CD4-positive, CD25-positive, alpha-beta regulatory T cell (primary cell): ENCODE results near the gene CYTH4. TPM values are rescaled to one million over a fixed set of nuclear protein-coding genes. Genes with fewer than 3 reads are reported as not detected.

Experiments
- ATAC-seq, 2 donors: fragments of 150-1000 bp; cut with Tn5 transposase; one replicate each; pipeline ENCODE4 v1.10.0; 2021; ENCODE audit warnings: low read depth in 2 of 2, moderate number of reproducible peaks in 2 of 2, moderate library complexity in 1 of 2
- DNase-seq, 3 donors: peaks; one replicate each; pipeline versions ENCODE4 v3.0.0 to v3.0.0-alpha.2; 2012 to 2022; ENCODE audit warnings: mixed read lengths in 1 of 3
- H3K27ac ChIP-seq: one replicate; pipeline ENCODE4 v1.7.0; 2013; ENCODE audit warnings: mild to moderate bottlenecking, low read length; ENCODE audit not compliant: insufficient read depth, poor library complexity, severe bottlenecking
- H3K27me3 ChIP-seq: one replicate; pipeline ENCODE4 v1.7.0; 2013; ENCODE audit warnings: low read length; ENCODE audit not compliant: control insufficient read depth, insufficient read depth
- H3K36me3 ChIP-seq: one replicate; pipeline ENCODE4 v1.7.0; 2013; ENCODE audit warnings: mild to moderate bottlenecking, low read length, moderate library complexity; ENCODE audit not compliant: control insufficient read depth, insufficient read depth
- H3K4me1 ChIP-seq: 2 replicates; pipeline ENCODE4 v1.7.0; 2013; ENCODE audit warnings: mild to moderate bottlenecking, low read length; ENCODE audit not compliant: insufficient read depth, control insufficient read depth, poor library complexity, severe bottlenecking
- H3K4me3 ChIP-seq: one replicate; pipeline ENCODE4 v1.7.0; 2013; ENCODE audit warnings: low read depth, mild to moderate bottlenecking, low read length, moderate library complexity
- H3K9me3 ChIP-seq, 2 experiments: 1 replicate in 1 of 2; 2 replicates in 1 of 2; pipeline ENCODE4 v1.7.0; 2013; ENCODE audit warnings: low read length in 2 of 2, mild to moderate bottlenecking in 1 of 2, moderate library complexity in 1 of 2; ENCODE audit not compliant: control insufficient read depth in 2 of 2
- H3K27ac Mint-ChIP-seq, 3 donors: one replicate each; pipeline ENCODE4 v1.8.0; 2020 to 2022; ENCODE audit warnings: mild to moderate bottlenecking in 3 of 3, mixed read lengths in 3 of 3, moderate library complexity in 2 of 3
- H3K27me3 Mint-ChIP-seq: one replicate; pipeline ENCODE4 v1.8.0; 2022; ENCODE audit warnings: mild to moderate bottlenecking, mixed read lengths
- H3K36me3 Mint-ChIP-seq: one replicate; pipeline ENCODE4 v1.8.0; 2020; ENCODE audit warnings: mixed read lengths
- H3K4me1 Mint-ChIP-seq, 4 donors: one replicate each; pipeline ENCODE4 v1.8.0; 2020 to 2022; ENCODE audit warnings: mixed read lengths in 4 of 4, mild to moderate bottlenecking in 1 of 4
- H3K4me3 Mint-ChIP-seq, 4 donors: one replicate each; pipeline ENCODE4 v1.8.0; 2020 to 2022; ENCODE audit warnings: mild to moderate bottlenecking in 4 of 4, mixed read lengths in 4 of 4, moderate library complexity in 3 of 4
- H3K9me3 Mint-ChIP-seq, 7 donors: one replicate each; pipeline ENCODE4 v1.8.0; 2020 to 2022; ENCODE audit warnings: mixed read lengths in 7 of 7, mild to moderate bottlenecking in 3 of 7, moderate library complexity in 2 of 7
- polyA plus RNA-seq, 4 donors: library from polyadenylated mRNA; unstranded; fragments of 300-500 nt; fragmentation: Illumina TruSeq; gene quantifications; one replicate each; pipeline ENCODE4 v1.2.3, GENCODE V29; 2021
- total RNA-seq: library from RNA; stranded (reverse); gene quantifications from one replicate; pipeline ENCODE4 v1.2.3, GENCODE V29; 2022

The CYTH4 gene
- total and polyA plus RNA-seq, 5 donors from 2014 or later = 47.4 to 153 (median 49.9) TPM

- Mint-ChIP-seq H3K27me3 (peaks cover 78% of the 10 kb centered on the region), H3K36me3 (peaks cover 4% of the 10 kb centered on the region), H3K9me3 (peaks cover 0 to 5% (median 0%) of the 10 kb centered on the region in 7 donors), H3K4me3 (peak overlapping the region in 1 of 4 donors; percentile 6), H3K4me1 (peaks cover 0 to 17% (median 3%) of the 10 kb centered on the region in 4 donors), H3K27ac (no peak overlapping the region)
- ATAC-seq (no peak), DNase-seq (no peak)
- Histone ChIP-seq H3K36me3 (no peaks in the 10 kb centered on the region), H3K9me3 (no peaks in the 10 kb centered on the region), H3K4me3 (no peak overlapping the region), H3K27me3 (peaks cover 21% of the 10 kb centered on the region), H3K27ac (no peak overlapping the region), H3K4me1 (peaks cover 13% of the 10 kb centered on the region)
Measured at GRCh38 chr22:37333724-37334460, 51.6 kb downstream of the CYTH4 start.

GRCh38 chr22:37334461-37334858 lies 52.2 kb downstream of the CYTH4 start:
- Mint-ChIP-seq H3K27me3 (peaks cover 72% of the 10 kb centered on the region), H3K36me3 (peaks cover 4% of the 10 kb centered on the region), H3K9me3 (peaks cover 0 to 4% (median 0%) of the 10 kb centered on the region in 7 donors), H3K4me1 (peaks cover 0 to 17% (median 3%) of the 10 kb centered on the region in 4 donors), H3K4me3 (no peak overlapping the region), H3K27ac (no peak overlapping the region)
- DNase-seq (no peak), ATAC-seq (no peak)
- Histone ChIP-seq H3K27ac (no peak overlapping the region), H3K9me3 (no peaks in the 10 kb centered on the region), H3K27me3 (peaks cover 21% of the 10 kb centered on the region), H3K4me1 (peaks cover 13% of the 10 kb centered on the region), H3K4me3 (no peak overlapping the region), H3K36me3 (no peaks in the 10 kb centered on the region)

- H3K27ac Mint-ChIP-seq = no peak overlapping the region
- ATAC-seq = no peak
- H3K9me3 Mint-ChIP-seq = peaks cover 0 to 4% (median 0%) of the 10 kb centered on the region in 7 donors
- H3K4me1 Mint-ChIP-seq = peaks cover 0 to 17% (median 3%) of the 10 kb centered on the region in 4 donors
- H3K36me3 Mint-ChIP-seq = peaks cover 4% of the 10 kb centered on the region
- Histone ChIP-seq H3K27me3 (peaks cover 21% of the 10 kb centered on the region), H3K36me3 (no peaks in the 10 kb centered on the region), H3K4me1 (peaks cover 13% of the 10 kb centered on the region), H3K27ac (no peak overlapping the region), H3K4me3 (no peak overlapping the region), H3K9me3 (no peaks in the 10 kb centered on the region)
- DNase-seq = no peak
- H3K27me3 Mint-ChIP-seq = peaks cover 66% of the 10 kb centered on the region
- H3K4me3 Mint-ChIP-seq = peak overlapping the region in 2 of 4 donors; percentile 22 to 69
Measured at GRCh38 chr22:37334859-37335805, 52.8 kb downstream of the CYTH4 start.

GRCh38 chr22:37335806-37336199 lies 53.5 kb downstream of the CYTH4 start:
- Histone ChIP-seq H3K9me3 (no peaks in the 10 kb centered on the region), H3K4me3 (no peak overlapping the region), H3K36me3 (no peaks in the 10 kb centered on the region), H3K4me1 (peaks cover 13% of the 10 kb centered on the region), H3K27ac (no peak overlapping the region), H3K27me3 (peaks cover 21% of the 10 kb centered on the region)
- H3K9me3 Mint-ChIP-seq = peaks cover 0 to 4% (median 0%) of the 10 kb centered on the region in 7 donors
- ATAC-seq (no peak), DNase-seq (no peak)
- peak overlapping the region in 1 of 4 donors; percentile 32 for H3K4me3 Mint-ChIP-seq
- H3K27me3 Mint-ChIP-seq = peaks cover 60% of the 10 kb centered on the region
- H3K27ac Mint-ChIP-seq = no peak overlapping the region
- H3K36me3 Mint-ChIP-seq = peaks cover 4% of the 10 kb centered on the region
- H3K4me1 Mint-ChIP-seq = peaks cover 0 to 17% (median 3%) of the 10 kb centered on the region in 4 donors

GRCh38 chr22:37336579-37336978 lies 54.3 kb downstream of the CYTH4 start:
- Mint-ChIP-seq H3K36me3 (peaks cover 4% of the 10 kb centered on the region), H3K4me1 (peaks cover 0 to 17% (median 3%) of the 10 kb centered on the region in 4 donors), H3K4me3 (no peak overlapping the region), H3K27ac (no peak overlapping the region), H3K9me3 (peaks cover 0 to 4% (median 0%) of the 10 kb centered on the region in 7 donors), H3K27me3 (peaks cover 55% of the 10 kb centered on the region)
- Histone ChIP-seq H3K27me3 (peaks cover 21% of the 10 kb centered on the region), H3K9me3 (no peaks in the 10 kb centered on the region), H3K36me3 (no peaks in the 10 kb centered on the region), H3K4me3 (no peak overlapping the region), H3K4me1 (peaks cover 13% of the 10 kb centered on the region), H3K27ac (no peak overlapping the region)
- ATAC-seq (no peak), DNase-seq (no peak)

GRCh38 chr22:37337204-37337943 lies 55.1 kb downstream of the CYTH4 start:
- Mint-ChIP-seq H3K27ac (no peak overlapping the region), H3K4me1 (peaks cover 0 to 19% (median 3%) of the 10 kb centered on the region in 4 donors), H3K27me3 (peaks cover 47% of the 10 kb centered on the region)

GRCh38 chr22:37338539-37339246 lies 56.4 kb downstream of the CYTH4 start:
- no peak overlapping the region for H3K4me3 Mint-ChIP-seq
- no peak overlapping the region for H3K4me3 ChIP-seq
- H3K27ac ChIP-seq = no peak overlapping the region
- no peaks in the 10 kb centered on the region for H3K36me3 ChIP-seq
- peaks cover 0 to 4% (median 0%) of the 10 kb centered on the region in 7 donors for H3K9me3 Mint-ChIP-seq
- H3K27me3 Mint-ChIP-seq = peaks cover 38% of the 10 kb centered on the region
- DNase-seq = no peak
- peaks cover 0 to 17% (median 3%) of the 10 kb centered on the region in 4 donors for H3K4me1 Mint-ChIP-seq
- no peak for ATAC-seq
- no peaks in the 10 kb centered on the region for H3K9me3 ChIP-seq
- peaks cover 13% of the 10 kb centered on the region for H3K27me3 ChIP-seq
- H3K27ac Mint-ChIP-seq = no peak overlapping the region
- H3K36me3 Mint-ChIP-seq = no peaks in the 10 kb centered on the region
- H3K4me1 ChIP-seq = peaks cover 13% of the 10 kb centered on the region

More at GRCh38 chr22:37337204-37337943, 55.1 kb downstream of the CYTH4 start:
- Histone ChIP-seq H3K9me3 (no peaks in the 10 kb centered on the region), H3K36me3 (no peaks in the 10 kb centered on the region), H3K27ac (no peak overlapping the region), H3K4me1 (peaks cover 13% of the 10 kb centered on the region), H3K27me3 (peaks cover 18% of the 10 kb centered on the region), H3K4me3 (no peak overlapping the region)
- H3K4me3 Mint-ChIP-seq = no peak overlapping the region
- DNase-seq (no peak), ATAC-seq (no peak)
- H3K9me3 Mint-ChIP-seq = peaks cover 0 to 4% (median 0%) of the 10 kb centered on the region in 7 donors
- peaks cover 4% of the 10 kb centered on the region for H3K36me3 Mint-ChIP-seq
